Measurements from ENCODE around the gene LRRIQ3. TPM values are rescaled to one million over a fixed set of nuclear protein-coding genes. Genes with fewer than 3 reads are reported as not detected.

Gene LRRIQ3
- total RNA-seq, 1 donor, result 0.72 TPM

- Histone ChIP-seq H4K20me1 (ENCODE audit: insufficient read depth, low read length) (no peaks in the 10 kb centered on the region), H3K4me3 (ENCODE audit: insufficient read depth, low read length) (no peak overlapping the region), H3K4me2 (ENCODE audit: insufficient read depth, low read length) (no peak overlapping the region), H3K27me3 (ENCODE audit: insufficient read depth, low read length) (no peaks in the 10 kb centered on the region), H3K79me2 (ENCODE audit: insufficient read depth, low read length) (no peaks in the 10 kb centered on the region), H2AFZ (ENCODE audit: low read length) (no peak overlapping the region), H3K36me3 (ENCODE audit: insufficient read depth, low read length) (no peaks in the 10 kb centered on the region), H3K4me1 (ENCODE audit: insufficient read depth, low read length) (no peaks in the 10 kb centered on the region), H3K27ac (ENCODE audit: low read depth, low read length) (no peak overlapping the region), H3K9me3 (ENCODE audit: low read depth, low read length) (no peaks in the 10 kb centered on the region)
- DNase-seq (ENCODE audit: insufficient read length, low spot score, missing footprints), result no peak
- TF ChIP-seq CTCF (IDR thresholded peaks at IDR 0.05; ENCODE audit: extremely low read depth, low read depth, low read length), result no peak
These were observed 39.1 kb upstream of the LRRIQ3 start for GRCh38 chr1:74237035-74237434.

GRCh38 chr1:74236440-74236839, 38.5 kb upstream of the LRRIQ3 start:
- TF ChIP-seq CTCF (IDR thresholded peaks at IDR 0.05; ENCODE audit: extremely low read depth, low read depth, low read length), result no peak
- Histone ChIP-seq H2AFZ (ENCODE audit: low read length) (no peak overlapping the region), H3K79me2 (ENCODE audit: insufficient read depth, low read length) (no peaks in the 10 kb centered on the region), H3K27ac (ENCODE audit: low read depth, low read length) (no peak overlapping the region), H3K36me3 (ENCODE audit: insufficient read depth, low read length) (no peaks in the 10 kb centered on the region), H4K20me1 (ENCODE audit: insufficient read depth, low read length) (no peaks in the 10 kb centered on the region), H3K4me1 (ENCODE audit: insufficient read depth, low read length) (no peaks in the 10 kb centered on the region), H3K4me2 (ENCODE audit: insufficient read depth, low read length) (no peak overlapping the region), H3K9me3 (ENCODE audit: low read depth, low read length) (no peaks in the 10 kb centered on the region), H3K4me3 (ENCODE audit: insufficient read depth, low read length) (no peak overlapping the region), H3K27me3 (ENCODE audit: insufficient read depth, low read length) (no peaks in the 10 kb centered on the region)
- no peak for DNase-seq (ENCODE audit: insufficient read length, low spot score, missing footprints)

GRCh38 chr1:74235153-74235552, 37.2 kb upstream of the LRRIQ3 start, which contains the start of gene TNNI3K:
TNNI3K (plus strand) TSS chr1:74235387; CDS start chr1:74235452, 65 bp downstream.
- Histone ChIP-seq H3K4me3 (ENCODE audit: insufficient read depth, low read length) (no peak within 1 kb of the TSS), H4K20me1 (ENCODE audit: insufficient read depth, low read length) (no peaks in the 10 kb centered on the region), H3K36me3 (ENCODE audit: insufficient read depth, low read length) (no peaks in the 10 kb centered on the region), H3K4me1 (ENCODE audit: insufficient read depth, low read length) (no peaks in the 10 kb centered on the region), H3K27me3 (ENCODE audit: insufficient read depth, low read length) (no peaks in the 10 kb centered on the region), H2AFZ (ENCODE audit: low read length) (no peak within 1 kb of the TSS), H3K79me2 (ENCODE audit: insufficient read depth, low read length) (no peaks in the 10 kb centered on the region), H3K9me3 (ENCODE audit: low read depth, low read length) (no peaks in the 10 kb centered on the region), H3K4me2 (ENCODE audit: insufficient read depth, low read length) (no peak within 1 kb of the TSS), H3K27ac (ENCODE audit: low read depth, low read length) (no peak within 1 kb of the TSS)
- DNase-seq (ENCODE audit: insufficient read length, low spot score, missing footprints), result no peak
- no peak for TF ChIP-seq CTCF (IDR thresholded peaks at IDR 0.05; ENCODE audit: extremely low read depth, low read depth, low read length)

- Histone ChIP-seq H3K4me1 (ENCODE audit: insufficient read depth, low read length) (no peaks in the 10 kb centered on the region), H2AFZ (ENCODE audit: low read length) (no peak overlapping the region), H4K20me1 (ENCODE audit: insufficient read depth, low read length) (no peaks in the 10 kb centered on the region), H3K79me2 (ENCODE audit: insufficient read depth, low read length) (no peaks in the 10 kb centered on the region), H3K4me2 (ENCODE audit: insufficient read depth, low read length) (no peak overlapping the region), H3K36me3 (ENCODE audit: insufficient read depth, low read length) (no peaks in the 10 kb centered on the region), H3K9me3 (ENCODE audit: low read depth, low read length) (no peaks in the 10 kb centered on the region), H3K27ac (ENCODE audit: low read depth, low read length) (no peak overlapping the region), H3K4me3 (ENCODE audit: insufficient read depth, low read length) (no peak overlapping the region), H3K27me3 (ENCODE audit: insufficient read depth, low read length) (no peaks in the 10 kb centered on the region)
- DNase-seq (ENCODE audit: insufficient read length, low spot score, missing footprints), result no peak
- TF ChIP-seq CTCF (IDR thresholded peaks at IDR 0.05; ENCODE audit: extremely low read depth, low read depth, low read length), result no peak
These were observed 25.5 kb upstream of the LRRIQ3 start for GRCh38 chr1:74223453-74223852.
